Umbilical cord (tissue), 2 donors: ENCODE measurements around the gene XCL1. TPM values are rescaled to one million over a fixed set of nuclear protein-coding genes. Genes with fewer than 3 reads are reported as not detected.
A peak's percentile ranks its signal among the peaks of the same experiment; 100 is the strongest.
"Not testable (repeated sequence)": the region's sequence is repeated elsewhere in the genome, so short reads cannot be mapped to it uniquely, and the experiment has no call there.

ENCODE experiments used
- DNase-seq: peaks from one replicate; pipeline ENCODE4 v3.0.0-alpha.2; 2015; ENCODE audit warnings: low spot score
- total RNA-seq: library from RNA; depleted of rRNA; stranded (reverse); fragments of >200 nt; gene quantifications from one replicate; pipeline ENCODE4 v1.2.3, GENCODE V29; 2014; ENCODE audit warnings: low replicate concordance; ENCODE audit not compliant: insufficient read depth

Gene XCL1
- total RNA-seq, 1 donor from 2014 or later, result 6.5 TPM

GRCh38 chr1:168567568-168567967 is 8.8 kb upstream of the XCL1 start:
- DNase-seq, result no peak

GRCh38 chr1:168568346-168568745 is 8.1 kb upstream of the XCL1 start:
- DNase-seq, result peak; percentile 72

- DNase-seq, result no peak
Observed at GRCh38 chr1:168570652-168571051, 5.8 kb upstream of the XCL1 start.

GRCh38 chr1:168572633-168573032 is 3.8 kb upstream of the XCL1 start:
- no peak for DNase-seq

GRCh38 chr1:168574234-168574633 is 2.2 kb upstream of the XCL1 start:
- DNase-seq, result not testable (repeated sequence)

- DNase-seq, result not testable (repeated sequence)
Observed at GRCh38 chr1:168578531-168579185, 2.3 kb downstream of the XCL1 start.

- not testable (repeated sequence) for DNase-seq
Observed at GRCh38 chr1:168580290-168580689, 3.9 kb downstream of the XCL1 start.

- DNase-seq, result not testable (repeated sequence)
Observed at GRCh38 chr1:168580991-168581390, 4.6 kb downstream of the XCL1 start.

GRCh38 chr1:168581817-168582572 is 5.6 kb downstream of the XCL1 start:
- DNase-seq, result no peak

GRCh38 chr1:168582688-168583336 is 6.4 kb downstream of the XCL1 start:
- no peak for DNase-seq

- DNase-seq, result no peak
Observed at GRCh38 chr1:168583571-168583970, 7.2 kb downstream of the XCL1 start.

GRCh38 chr1:168585191-168585590 is 8.8 kb downstream of the XCL1 start:
- peak; percentile 47 for DNase-seq

GRCh38 chr1:168585937-168586336 is 9.5 kb downstream of the XCL1 start:
- DNase-seq, result no peak

GRCh38 chr1:168589167-168589566 is 12.8 kb downstream of the XCL1 start:
- DNase-seq, result no peak

GRCh38 chr1:168591066-168591465 is 14.7 kb downstream of the XCL1 start:
- no peak for DNase-seq

- no peak for DNase-seq
Observed at GRCh38 chr1:168591641-168592250, 15.3 kb downstream of the XCL1 start.

GRCh38 chr1:168595403-168595802 is 19.0 kb downstream of the XCL1 start:
- not testable (repeated sequence) for DNase-seq

GRCh38 chr1:168598125-168598524 is 21.7 kb downstream of the XCL1 start:
- DNase-seq, result no peak

- DNase-seq, result no peak
Observed at GRCh38 chr1:168598892-168599291, 22.5 kb downstream of the XCL1 start.

GRCh38 chr1:168599641-168600040 is 23.2 kb downstream of the XCL1 start:
- DNase-seq, result no peak

- DNase-seq, result no peak
Observed at GRCh38 chr1:168601051-168601450, 24.6 kb downstream of the XCL1 start.

- DNase-seq, result peak; percentile 74
Observed at GRCh38 chr1:168603501-168604110, 27.2 kb downstream of the XCL1 start.
